Panc1 (cell line): Measurements from ENCODE around the gene PAK6. TPM values are rescaled to one million over a fixed set of nuclear protein-coding genes. Genes with fewer than 3 reads are reported as not detected.

Source experiments
- ATAC-seq: fragments of 200-7000 bp; cut with Tn5 transposase; 2 replicates; pipeline ENCODE4 v1.9.1; 2020; ENCODE audit warnings: mild to moderate bottlenecking, moderate library complexity
- BruUV-seq: library from RNA; stranded (reverse); fragments of 400-500 nt; replicated peaks from 2 replicates; lab custom pipeline; 2021; lab: Mats Ljungman, UMichigan
- CTCF ChIA-PET: fragments of 300-600 bp; sonication (Branson Sonifier 250); formaldehyde crosslinking; loops from one replicate; lab custom pipeline; 2022; ENCODE audit warnings: antibody characterized with exemption; lab: Charles Lee
- POLR2A ChIA-PET: fragments of 300-600 bp; sonication (Branson Sonifier 250); formaldehyde crosslinking; loops from one replicate; lab custom pipeline; 2022; ENCODE audit warnings: antibody characterized with exemption; lab: Charles Lee
- DNase-seq: peaks from one replicate; pipeline ENCODE4 v3.0.0-alpha.2; 2010; ENCODE audit warnings: low read depth, low spot score
- H3K27ac ChIP-seq: 2 replicates; pipeline ENCODE4 v1.5.1; 2011; ENCODE audit warnings: mild to moderate bottlenecking, low read length, inconsistent platforms
- H3K27me3 ChIP-seq: fragments of 200-500 bp; sonication (Bioruptor generic); 2 replicates; pipeline ENCODE4 v1.6.0; 2014; ENCODE audit warnings: low read length, inconsistent platforms; ENCODE audit not compliant: control insufficient read depth, insufficient read depth
- H3K36me3 ChIP-seq: fragments of 200-500 bp; sonication (Bioruptor generic); 2 replicates; pipeline ENCODE4 v1.5.1; 2014; ENCODE audit warnings: inconsistent platforms, mild to moderate bottlenecking, low read length, moderate library complexity; ENCODE audit not compliant: control insufficient read depth, insufficient read depth
- H3K4me1 ChIP-seq: 2 replicates; pipeline ENCODE4 v1.5.1; 2011; ENCODE audit warnings: inconsistent platforms, mild to moderate bottlenecking, low read length, moderate library complexity; ENCODE audit not compliant: control insufficient read depth, insufficient read depth
- H3K4me3 ChIP-seq, 2 experiments: 2 replicates each; pipeline ENCODE4 v1.5.1; 2011 to 2012; ENCODE audit warnings: low read depth in 2 of 2, low read length in 2 of 2, mild to moderate bottlenecking in 2 of 2, inconsistent platforms in 1 of 2, moderate library complexity in 1 of 2
- H3K9me3 ChIP-seq: fragments of 200-500 bp; sonication (Bioruptor generic); 2 replicates; pipeline ENCODE4 v1.5.1; 2014; ENCODE audit warnings: low read depth, mild to moderate bottlenecking, inconsistent platforms, low read length, moderate library complexity; ENCODE audit not compliant: control insufficient read depth, insufficient read depth
- POLR2AphosphoS5 ChIP-seq: IDR thresholded peaks from 2 replicates; pipeline ENCODE4 v1.6.1; 2012; ENCODE audit warnings: mild to moderate bottlenecking, low read depth, low read length, moderate library complexity
- SIN3A ChIP-seq: IDR thresholded peaks from 2 replicates; pipeline ENCODE4 v1.6.1; 2012; ENCODE audit warnings: low read depth, mild to moderate bottlenecking, low read length, moderate library complexity, borderline replicate concordance; ENCODE audit not compliant: insufficient read depth
- TCF7L2 ChIP-seq: IDR thresholded peaks from 2 replicates; pipeline ENCODE4 v1.6.1; 2011; ENCODE audit warnings: mild to moderate bottlenecking, low read depth, low read length, inconsistent platforms
- in situ Hi-C: cut with HindIII; loops from 2 replicates; pipeline ENCODE4 v1.10.0; 2016; ENCODE audit warnings: low sequenced_read_pairs, low pct_unique_long_range_greater_than_20kb
- intact Hi-C: fragments of 100-400 bp; cut with micrococcal nuclease; formaldehyde crosslinking; loops from one replicate; pipeline ENCODE4 v1.10.0; 2022; ENCODE audit not compliant: unreplicated experiment
- total RNA-seq: library from RNA; stranded (reverse); gene quantifications from one replicate; pipeline ENCODE4 v1.2.1, GENCODE V29; 2021; ENCODE audit not compliant: unreplicated experiment
- TF ChIP-seq, protein P1 (sequence below): fragments of 450-650 bp; IDR thresholded peaks from 2 replicates; pipeline ENCODE4 v1.5.1; 2017; ENCODE audit warnings: mild to moderate bottlenecking
- TF ChIP-seq, protein P2 (sequence below), 2 experiments: IDR thresholded peaks; 2 replicates each; pipeline ENCODE4 v1.6.1; 2011 to 2012; ENCODE audit warnings: low read depth in 2 of 2, control low read depth in 1 of 2, low read length in 1 of 2, mild to moderate bottlenecking in 1 of 2, moderate library complexity in 1 of 2; ENCODE audit not compliant: insufficient read depth in 1 of 2

PAK6 gene
- total RNA-seq, 1 experiment from 2014 or later: 6.3 TPM

DNA sequence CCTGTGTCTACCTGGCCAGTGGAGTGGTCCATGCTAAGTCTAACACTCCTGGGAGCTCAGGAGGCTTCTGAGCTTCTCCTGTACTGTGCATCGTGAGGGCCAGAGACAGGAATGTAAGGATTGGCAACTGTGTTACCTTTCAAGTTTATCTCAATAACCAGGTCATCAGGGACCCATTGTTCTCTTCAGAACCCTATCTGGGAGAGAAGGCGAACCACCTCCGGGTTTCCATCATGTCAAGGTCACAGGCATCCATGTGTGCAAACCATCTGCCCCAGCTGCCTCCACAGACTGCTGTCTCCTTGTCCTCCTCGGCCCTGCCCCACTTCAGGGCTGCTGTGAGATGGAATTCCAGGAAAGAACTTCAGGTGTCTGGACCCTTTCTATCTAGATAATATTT is 38.1 kb downstream of the PAK6 start:
- TF ChIP-seq, protein P1, sequence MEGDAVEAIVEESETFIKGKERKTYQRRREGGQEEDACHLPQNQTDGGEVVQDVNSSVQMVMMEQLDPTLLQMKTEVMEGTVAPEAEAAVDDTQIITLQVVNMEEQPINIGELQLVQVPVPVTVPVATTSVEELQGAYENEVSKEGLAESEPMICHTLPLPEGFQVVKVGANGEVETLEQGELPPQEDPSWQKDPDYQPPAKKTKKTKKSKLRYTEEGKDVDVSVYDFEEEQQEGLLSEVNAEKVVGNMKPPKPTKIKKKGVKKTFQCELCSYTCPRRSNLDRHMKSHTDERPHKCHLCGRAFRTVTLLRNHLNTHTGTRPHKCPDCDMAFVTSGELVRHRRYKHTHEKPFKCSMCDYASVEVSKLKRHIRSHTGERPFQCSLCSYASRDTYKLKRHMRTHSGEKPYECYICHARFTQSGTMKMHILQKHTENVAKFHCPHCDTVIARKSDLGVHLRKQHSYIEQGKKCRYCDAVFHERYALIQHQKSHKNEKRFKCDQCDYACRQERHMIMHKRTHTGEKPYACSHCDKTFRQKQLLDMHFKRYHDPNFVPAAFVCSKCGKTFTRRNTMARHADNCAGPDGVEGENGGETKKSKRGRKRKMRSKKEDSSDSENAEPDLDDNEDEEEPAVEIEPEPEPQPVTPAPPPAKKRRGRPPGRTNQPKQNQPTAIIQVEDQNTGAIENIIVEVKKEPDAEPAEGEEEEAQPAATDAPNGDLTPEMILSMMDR: no peak
- TF ChIP-seq SIN3A (no peak), TCF7L2 (no peak)
- TF ChIP-seq, protein P2, sequence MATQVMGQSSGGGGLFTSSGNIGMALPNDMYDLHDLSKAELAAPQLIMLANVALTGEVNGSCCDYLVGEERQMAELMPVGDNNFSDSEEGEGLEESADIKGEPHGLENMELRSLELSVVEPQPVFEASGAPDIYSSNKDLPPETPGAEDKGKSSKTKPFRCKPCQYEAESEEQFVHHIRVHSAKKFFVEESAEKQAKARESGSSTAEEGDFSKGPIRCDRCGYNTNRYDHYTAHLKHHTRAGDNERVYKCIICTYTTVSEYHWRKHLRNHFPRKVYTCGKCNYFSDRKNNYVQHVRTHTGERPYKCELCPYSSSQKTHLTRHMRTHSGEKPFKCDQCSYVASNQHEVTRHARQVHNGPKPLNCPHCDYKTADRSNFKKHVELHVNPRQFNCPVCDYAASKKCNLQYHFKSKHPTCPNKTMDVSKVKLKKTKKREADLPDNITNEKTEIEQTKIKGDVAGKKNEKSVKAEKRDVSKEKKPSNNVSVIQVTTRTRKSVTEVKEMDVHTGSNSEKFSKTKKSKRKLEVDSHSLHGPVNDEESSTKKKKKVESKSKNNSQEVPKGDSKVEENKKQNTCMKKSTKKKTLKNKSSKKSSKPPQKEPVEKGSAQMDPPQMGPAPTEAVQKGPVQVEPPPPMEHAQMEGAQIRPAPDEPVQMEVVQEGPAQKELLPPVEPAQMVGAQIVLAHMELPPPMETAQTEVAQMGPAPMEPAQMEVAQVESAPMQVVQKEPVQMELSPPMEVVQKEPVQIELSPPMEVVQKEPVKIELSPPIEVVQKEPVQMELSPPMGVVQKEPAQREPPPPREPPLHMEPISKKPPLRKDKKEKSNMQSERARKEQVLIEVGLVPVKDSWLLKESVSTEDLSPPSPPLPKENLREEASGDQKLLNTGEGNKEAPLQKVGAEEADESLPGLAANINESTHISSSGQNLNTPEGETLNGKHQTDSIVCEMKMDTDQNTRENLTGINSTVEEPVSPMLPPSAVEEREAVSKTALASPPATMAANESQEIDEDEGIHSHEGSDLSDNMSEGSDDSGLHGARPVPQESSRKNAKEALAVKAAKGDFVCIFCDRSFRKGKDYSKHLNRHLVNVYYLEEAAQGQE (IDR thresholded peaks at IDR 0.05; ENCODE audit: insufficient read depth in 1 of 2, low read depth in 2 of 2, low read length in 1 of 2): no peak
- no peaks in the 10 kb centered on the region for H3K27me3 ChIP-seq
- H3K9me3 ChIP-seq: no peaks in the 10 kb centered on the region
- ChIA-PET POLR2A (interaction anchor here (0.6 kb wide), 1 partner anchor 34 kb away, joined by 3 read pairs; no protein-coding TSS in a partner anchor), CTCF (interaction anchor here (0.7 to 1.4 kb wide), 3 partner anchors 33 to 46 kb away, joined by 3 to 4 read pairs (median 3); no protein-coding TSS in a partner anchor)
- BruUV-seq: no TSS peak
- no peaks in the 10 kb centered on the region for H3K36me3 ChIP-seq
- DNase-seq: no peak
- intact Hi-C loops (loop anchor here (5.0 to 10.0 kb wide), 2 partner anchors 145 to 232 kb away; no protein-coding TSS in a partner anchor), in situ Hi-C loops (no loop called here)
- H3K4me3 ChIP-seq: no peak overlapping the region
- ATAC-seq: no peak
- no peaks in the 10 kb centered on the region for H3K4me1 ChIP-seq
- H3K27ac ChIP-seq: no peak overlapping the region

DNA sequence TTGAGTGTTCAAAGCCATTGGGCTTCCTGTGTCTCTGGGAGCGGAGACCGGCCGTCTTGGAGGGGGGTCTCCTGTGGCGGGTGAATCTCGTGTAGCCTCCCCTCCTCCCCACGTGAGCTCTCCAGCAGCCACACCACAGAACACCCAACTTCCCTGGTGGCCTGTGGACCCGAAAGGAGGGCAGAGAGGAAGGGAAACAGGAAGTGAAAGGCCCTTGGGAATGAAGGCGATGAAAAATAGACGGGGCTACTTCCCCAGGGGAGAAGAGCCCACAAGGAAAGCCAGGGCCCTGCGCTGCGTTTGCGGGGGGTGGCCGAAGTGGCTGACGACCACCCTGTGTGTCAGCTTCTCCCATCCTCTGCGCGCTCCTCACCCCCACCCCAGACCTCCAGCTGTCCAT is 38.6 kb downstream of the PAK6 start:
- no peaks in the 10 kb centered on the region for H3K9me3 ChIP-seq
- in situ Hi-C loops: no loop called here
- ATAC-seq (no peak), DNase-seq (no peak)
- no peaks in the 10 kb centered on the region for H3K4me1 ChIP-seq
- POLR2A ChIA-PET: interaction anchor here (0.6 kb wide), 1 partner anchor 33 kb away, joined by 3 read pairs; no protein-coding TSS in a partner anchor
- BruUV-seq: no TSS peak
- no peak overlapping the region for H3K4me3 ChIP-seq
- no peak overlapping the region for H3K27ac ChIP-seq
- CTCF ChIA-PET: interaction anchor here (0.7 to 1.4 kb wide), 3 partner anchors 32 to 47 kb away, joined by 3 to 4 read pairs (median 3); no protein-coding TSS in a partner anchor
- intact Hi-C loops: loop anchor here (5.0 to 10.0 kb wide), 2 partner anchors 145 to 233 kb away; no protein-coding TSS in a partner anchor
- no peaks in the 10 kb centered on the region for H3K36me3 ChIP-seq
- H3K27me3 ChIP-seq: no peaks in the 10 kb centered on the region
- TF ChIP-seq TCF7L2 (no peak), SIN3A (no peak), POLR2AphosphoS5 (no peak)
- TF ChIP-seq, protein P1: no peak
- TF ChIP-seq, protein P2 (IDR thresholded peaks at IDR 0.05; ENCODE audit: insufficient read depth in 1 of 2, low read depth in 2 of 2, low read length in 1 of 2): no peak
